UCSD-AML1 (cell line): Measurements from ENCODE around the gene DDIAS.
"Not testable (repeated sequence)": the region's sequence is repeated elsewhere in the genome, so short reads cannot be mapped to it uniquely, and the experiment has no call there.

ENCODE experiments used
- DNase-seq: peaks from one replicate; lab custom pipeline; 2025; ENCODE audit not compliant: unreplicated experiment; lab: John Stamatoyannopoulos, UW

The DDIAS gene

DNA sequence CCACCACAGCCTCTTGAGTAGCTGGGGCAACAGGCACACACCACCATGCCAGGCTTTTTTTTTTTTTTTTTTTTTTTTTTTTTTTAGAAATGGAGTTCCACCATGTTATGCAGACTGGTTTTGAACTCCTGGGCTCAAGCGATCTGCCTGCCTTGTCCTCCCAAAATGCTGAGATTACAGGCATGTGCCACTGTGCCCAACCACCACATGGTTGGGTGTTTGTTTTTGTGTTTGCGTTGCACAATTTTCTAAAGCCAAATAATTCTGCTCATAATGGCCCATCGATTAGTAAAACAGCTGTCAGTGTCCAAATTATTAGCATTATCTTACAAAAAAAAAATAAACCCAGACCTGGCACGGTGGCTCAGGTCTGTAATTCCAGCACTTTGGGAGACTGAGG lies 65.8 kb downstream of the DDIAS start:
- DNase-seq: no peak

DNA sequence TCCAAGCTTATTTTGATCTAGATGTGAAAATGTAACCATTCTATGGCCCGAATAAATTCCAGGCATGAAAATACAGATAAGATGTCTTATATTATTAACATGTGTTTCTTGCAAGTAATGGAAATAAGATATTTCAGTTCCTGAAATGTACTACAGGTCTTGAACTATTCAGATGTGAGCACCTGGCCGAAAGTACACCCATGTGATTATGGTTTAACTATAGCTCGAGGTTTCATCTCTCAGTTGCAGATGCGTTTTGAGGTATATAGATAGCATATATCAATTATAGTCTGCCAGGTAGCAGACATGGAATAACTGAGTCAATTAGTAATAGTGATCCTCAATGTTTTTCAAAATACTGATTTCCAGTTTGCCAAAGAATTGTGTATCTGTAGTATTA lies 68.3 kb downstream of the DDIAS start:
- no peak for DNase-seq

DNA sequence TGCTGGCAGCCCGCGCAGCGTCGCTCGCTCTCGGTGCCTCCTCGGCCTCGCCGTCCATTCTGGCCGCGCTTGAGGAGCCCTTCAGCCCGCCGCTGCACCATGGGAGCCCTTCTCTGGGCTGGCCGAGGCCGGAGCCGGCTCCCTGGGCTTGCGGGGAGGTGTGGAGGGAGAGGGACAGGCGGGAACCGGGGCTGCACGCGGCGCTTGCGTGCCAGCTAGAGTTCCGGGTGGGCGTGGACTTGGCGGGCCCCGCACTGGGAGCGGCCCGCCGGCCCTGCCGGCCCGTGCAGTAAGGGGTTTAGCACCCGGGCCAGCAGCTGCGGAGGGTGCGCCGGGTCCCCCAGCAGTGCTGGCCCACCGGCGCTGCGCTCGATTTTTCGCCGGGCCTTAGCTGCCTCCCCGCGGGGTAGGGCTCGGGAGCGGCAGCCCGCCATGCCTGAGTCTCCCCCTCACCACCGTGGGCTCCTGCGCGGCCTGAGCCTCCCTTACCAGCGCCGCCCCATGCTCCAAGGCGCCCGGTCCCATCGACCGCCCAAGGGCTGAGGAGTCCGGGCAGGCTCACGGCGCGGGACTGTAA lies 69.1 kb downstream of the DDIAS start:
- DNase-seq: not testable (repeated sequence)

DNA sequence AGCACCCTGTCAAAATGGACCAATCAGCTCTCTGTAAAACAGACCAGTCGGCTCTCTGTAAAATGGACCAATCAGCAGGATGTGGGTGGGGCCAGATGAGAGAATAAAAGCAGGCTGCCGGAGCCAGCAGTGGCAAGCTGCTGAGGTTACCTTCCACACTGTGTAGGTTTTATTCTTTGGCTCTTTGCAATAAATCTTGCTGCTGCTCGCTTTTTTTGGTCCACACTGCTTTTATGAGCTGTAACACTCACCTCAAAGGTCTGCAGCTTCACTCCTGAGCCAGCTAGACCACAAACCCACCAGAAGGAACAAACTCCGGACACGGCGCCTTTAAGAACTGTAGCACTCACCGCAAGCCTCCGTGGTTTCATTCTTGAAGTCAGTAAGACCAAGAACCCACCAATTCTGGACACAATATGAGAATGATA lies 70.0 kb downstream of the DDIAS start:
- not testable (repeated sequence) for DNase-seq

DNA sequence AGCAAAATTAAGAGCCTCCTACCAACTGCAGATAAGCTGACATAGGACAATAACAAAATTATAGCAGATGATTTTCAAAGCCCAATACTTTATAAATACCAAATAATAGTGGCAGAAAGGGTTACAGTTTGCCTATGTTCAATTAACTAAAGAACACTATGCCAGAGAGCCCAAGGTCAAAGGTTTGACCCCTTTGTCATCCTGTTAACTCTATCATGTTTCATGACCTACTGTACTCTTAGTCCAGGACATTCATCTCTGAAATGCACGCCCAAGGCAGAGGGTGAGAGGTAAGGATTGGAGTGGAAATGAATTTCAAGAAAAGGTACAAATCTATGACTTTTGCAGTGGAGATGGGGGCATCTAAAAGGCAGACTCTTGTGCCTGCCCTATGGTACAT lies 70.6 kb downstream of the DDIAS start:
- DNase-seq: no peak

DNA sequence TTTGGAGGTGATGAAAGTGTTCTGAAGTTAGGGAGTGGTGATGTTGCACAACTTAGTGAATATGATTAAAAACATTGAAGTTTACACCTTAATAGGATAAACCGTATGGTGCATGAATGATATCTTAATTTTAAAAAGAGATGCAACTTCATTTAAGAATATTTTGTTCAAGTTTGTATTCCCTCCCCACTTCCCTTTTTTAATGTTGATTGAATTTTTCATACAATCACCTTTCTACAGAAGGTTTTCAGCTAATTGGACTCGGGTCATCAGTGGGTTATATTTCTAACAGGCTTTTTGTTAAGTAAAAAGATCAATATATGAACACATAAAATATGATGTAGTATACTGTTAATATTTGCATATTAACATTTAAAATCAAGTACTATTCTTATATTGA lies 72.6 kb downstream of the DDIAS start:
- DNase-seq: no peak

DNA sequence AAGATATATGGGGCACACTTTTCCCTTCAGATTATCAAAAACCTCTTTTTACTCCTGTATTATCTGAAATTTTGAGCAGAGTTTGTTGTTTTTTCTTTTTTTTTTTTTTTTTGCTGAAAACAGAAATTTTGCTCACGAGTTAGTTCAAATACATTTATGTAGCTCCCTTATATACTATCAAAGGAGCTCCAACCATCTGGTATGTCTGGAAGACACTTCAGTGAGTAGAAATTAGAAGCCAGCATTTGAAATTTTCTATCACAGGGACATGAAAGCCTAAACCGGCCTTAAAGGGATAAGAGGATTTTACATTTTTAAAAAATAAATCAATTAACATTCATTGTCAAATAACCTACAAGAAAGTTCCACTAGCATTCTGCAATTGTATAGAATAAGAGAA lies 73.3 kb downstream of the DDIAS start:
- no peak for DNase-seq

DNA sequence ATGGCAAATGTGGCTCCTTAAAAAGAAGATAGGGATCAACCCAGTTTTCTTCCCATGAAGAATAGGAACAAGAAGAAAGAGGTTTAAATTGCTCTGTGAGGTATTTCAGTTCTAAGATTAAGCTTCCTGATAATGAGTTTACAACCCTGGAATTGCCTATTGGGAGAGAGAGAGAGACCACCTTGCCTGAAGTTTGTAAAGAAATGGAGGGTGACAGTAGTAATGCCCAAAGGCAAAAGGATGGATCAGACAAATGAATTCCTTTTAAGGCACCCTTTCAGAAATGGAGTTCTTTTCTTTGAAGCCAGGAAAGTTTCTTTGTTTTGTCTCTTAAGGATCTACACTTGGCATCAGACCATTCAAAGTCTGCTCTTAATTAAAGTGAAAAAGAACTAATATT lies 74.3 kb downstream of the DDIAS start:
- no peak for DNase-seq

DNA sequence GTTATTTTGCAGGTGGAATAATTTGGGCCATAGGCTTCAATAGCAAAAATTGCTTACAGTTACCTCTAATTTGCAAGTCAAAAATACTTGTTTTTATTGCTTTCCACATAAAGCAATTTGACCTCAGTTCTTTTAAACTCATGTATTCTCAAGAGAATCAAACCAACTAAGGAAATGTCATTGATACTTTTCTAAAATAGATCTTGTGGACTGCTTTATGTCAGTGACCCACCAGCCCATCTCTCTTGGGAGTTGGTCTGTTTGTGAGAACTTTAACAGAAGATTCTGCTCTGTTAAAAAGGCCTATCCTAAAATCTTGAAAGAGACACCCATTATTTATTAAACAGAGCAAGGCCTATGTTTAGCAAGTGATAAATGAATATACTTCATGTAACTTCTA lies 75.2 kb downstream of the DDIAS start:
- DNase-seq: no peak

DNA sequence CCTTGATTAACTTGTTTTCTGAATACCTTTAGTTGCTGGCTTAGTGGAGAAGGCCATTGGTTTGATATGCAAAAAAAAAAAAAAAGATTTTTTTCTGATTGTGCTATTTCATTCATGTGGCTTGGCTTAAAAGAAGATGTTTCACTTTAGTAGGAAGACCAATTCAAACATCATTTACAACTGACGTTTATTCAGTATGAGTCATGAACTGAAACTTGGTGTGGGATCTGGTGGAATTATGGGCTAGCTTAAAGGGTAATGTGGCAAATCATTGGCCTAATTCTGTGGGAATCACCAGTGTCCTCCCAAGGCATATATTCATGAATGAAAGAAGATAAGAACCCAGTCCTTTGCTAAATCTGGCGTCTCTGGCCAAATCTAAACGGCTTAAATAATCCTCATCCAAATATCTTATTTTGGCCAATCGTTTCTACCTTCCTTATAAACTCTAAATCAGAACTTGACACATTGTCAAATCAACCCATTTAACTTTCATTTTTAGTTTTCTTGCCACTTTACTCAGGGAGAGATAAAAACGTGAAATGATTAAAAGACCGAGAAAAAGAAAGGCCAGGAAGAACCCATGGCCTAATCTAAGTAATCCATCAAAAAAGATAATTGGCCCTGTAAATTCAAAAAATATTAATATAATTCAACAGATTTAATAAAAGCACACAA lies 77.0 kb downstream of the DDIAS start:
- no peak for DNase-seq

DNA sequence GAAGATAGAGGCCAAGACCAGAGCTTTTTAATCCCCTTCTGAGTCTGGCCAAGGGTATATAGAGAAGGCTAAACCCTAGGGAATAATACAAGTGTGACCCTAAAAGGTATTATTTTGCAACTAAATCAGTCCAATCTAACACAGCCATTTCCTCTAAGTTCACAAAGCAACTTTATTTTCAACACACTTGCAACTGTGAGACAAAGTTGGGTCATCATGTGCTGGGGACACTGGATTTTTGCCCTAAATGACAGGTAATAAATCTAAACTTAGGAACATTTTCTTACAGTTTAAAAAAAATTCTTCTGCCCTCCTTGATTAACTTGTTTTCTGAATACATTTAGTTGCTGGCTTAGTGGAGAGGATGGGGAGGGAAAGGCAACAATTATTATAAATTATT lies 78.3 kb downstream of the DDIAS start:
- no peak for DNase-seq

DNA sequence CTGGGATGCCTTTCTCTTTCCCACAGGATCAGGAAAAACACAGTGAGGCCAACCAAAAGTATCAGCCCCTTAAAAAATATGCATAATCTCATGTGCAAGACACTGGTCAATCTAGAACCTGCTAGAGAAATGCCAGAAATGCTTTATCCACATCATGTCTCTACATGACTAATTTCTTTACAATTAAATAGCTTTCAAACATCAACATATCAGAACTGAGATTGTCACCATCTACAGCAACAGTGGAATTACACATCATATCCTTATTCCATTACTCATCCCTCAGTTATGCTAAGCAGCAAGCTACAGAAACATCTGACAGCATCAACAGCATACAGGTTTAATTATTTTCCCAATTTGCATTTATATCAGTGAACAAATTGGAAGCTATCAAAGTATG lies 78.8 kb downstream of the DDIAS start:
- no peak for DNase-seq

DNA sequence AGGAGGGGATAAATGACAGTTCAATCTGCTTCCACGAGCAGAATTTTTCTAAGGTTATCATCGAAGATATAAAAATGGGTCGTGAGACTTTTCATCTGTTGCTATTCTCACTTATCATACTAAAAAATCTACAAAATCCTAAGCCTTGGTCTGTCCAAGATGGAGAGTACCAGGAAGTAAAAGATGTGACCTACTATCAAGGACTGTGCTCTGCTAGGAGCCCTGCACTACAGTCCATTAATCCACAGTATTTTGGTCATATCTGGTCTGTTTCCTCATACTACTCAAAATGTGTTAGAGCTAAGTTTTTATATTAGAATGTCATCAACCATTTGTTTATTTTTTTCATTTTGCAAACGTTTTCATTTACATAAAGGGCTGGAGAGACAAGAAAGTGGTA lies 79.4 kb downstream of the DDIAS start:
- DNase-seq: no peak

DNA sequence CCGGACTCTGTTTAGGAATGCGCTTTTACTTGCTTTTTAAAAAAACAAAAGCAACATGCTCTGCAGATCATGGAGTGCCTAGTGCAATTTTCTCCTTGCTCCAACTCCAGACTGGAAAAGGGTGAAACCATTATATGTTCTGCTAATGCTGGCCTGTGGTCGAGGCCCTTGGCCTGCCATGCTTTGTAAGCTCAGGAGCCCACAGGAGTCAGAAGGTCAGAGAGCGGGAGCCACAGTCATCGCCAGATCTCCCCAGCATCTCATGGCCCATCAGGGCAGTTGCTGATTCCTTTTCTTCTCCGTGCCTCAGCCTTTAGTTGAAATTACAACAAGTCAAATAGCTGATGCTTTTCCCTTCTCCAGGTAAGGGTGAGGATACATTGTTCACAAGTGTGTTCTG lies 80.3 kb downstream of the DDIAS start:
- DNase-seq: no peak
